SK-N-SH (cell line): ENCODE measurements around the gene MYO10. TPM values are rescaled to one million over a fixed set of nuclear protein-coding genes. Genes with fewer than 3 reads are reported as not detected.

Source experiments
- CTCF ChIA-PET: fragments of 300-600, 350-600 bp; formaldehyde crosslinking; extraction: SDS; loops from one replicate; lab custom pipeline; 2021; lab: Yijun Ruan, JAX
- POLR2A ChIA-PET: fragments of 350-600 bp; sonication (Branson Sonifier 250); formaldehyde crosslinking; extraction: SDS; loops from one replicate; lab custom pipeline; 2020; ENCODE audit warnings: antibody characterized with exemption, inconsistent platforms; lab: Yijun Ruan, JAX
- DNase-seq: peaks from one replicate; pipeline ENCODE4 v3.0.0; 2012
- H2AFZ ChIP-seq: fragments of 200-600 bp; sonication (generic); 2 replicates; pipeline ENCODE4 v1.8.1; 2016; ENCODE audit warnings: antibody characterized with exemption, mild to moderate bottlenecking, low read depth
- H3F3A ChIP-seq: fragments of 200-600 bp; sonication (generic); replicated peaks from 2 replicates; pipeline ENCODE3; 2016; ENCODE audit warnings: antibody characterized with exemption, mild to moderate bottlenecking; ENCODE audit not compliant: insufficient read depth
- H3K27ac ChIP-seq, 2 experiments: fragments of 200-500 bp in 1 of 2; fragments of 200-600 bp in 1 of 2; sonication (Bioruptor generic) in 1 of 2; sonication (generic), shearing (Covaris generic) in 1 of 2; 2 replicates each; pipeline versions ENCODE4 v1.5.1 to v1.6.1; 2014 to 2016; ENCODE audit warnings: low read depth in 2 of 2, inconsistent platforms in 1 of 2, low read length in 1 of 2, mild to moderate bottlenecking in 1 of 2, mixed read lengths in 1 of 2
- H3K27me3 ChIP-seq: fragments of 200-600 bp; sonication (generic), shearing (Covaris generic); 2 replicates; pipeline ENCODE4 v1.6.1; 2016; ENCODE audit warnings: mixed run types; ENCODE audit not compliant: insufficient read depth
- H3K36me3 ChIP-seq, 2 experiments: fragments of 200-500 bp in 1 of 2; fragments of 200-600 bp in 1 of 2; sonication (Bioruptor generic) in 1 of 2; sonication (generic) in 1 of 2; replicated peaks in 1 of 2; 2 replicates each; pipeline versions ENCODE3 to v1.5.1; 2014 to 2016; ENCODE audit warnings: low read length in 1 of 2, mild to moderate bottlenecking in 1 of 2; ENCODE audit not compliant: insufficient read depth in 2 of 2, control insufficient read depth in 1 of 2
- H3K4me1 ChIP-seq, 2 experiments: fragments of 200-500 bp in 1 of 2; fragments of 200-600 bp in 1 of 2; sonication (Bioruptor generic) in 1 of 2; sonication (generic), shearing (Covaris generic) in 1 of 2; 2 replicates each; pipeline versions ENCODE4 v1.5.1 to v1.6.1; 2014 to 2016; ENCODE audit warnings: low read depth in 1 of 2, low read length in 1 of 2, mixed run types in 1 of 2; ENCODE audit not compliant: insufficient read depth in 2 of 2, control insufficient read depth in 1 of 2
- H3K4me2 ChIP-seq: fragments of 200-600 bp; sonication (generic), shearing (Covaris generic); 2 replicates; pipeline ENCODE4 v1.6.1; 2017; ENCODE audit warnings: mixed run types
- H3K4me3 ChIP-seq, 2 experiments: fragments of 200-500 bp in 1 of 2; fragments of 200-600 bp in 1 of 2; sonication (Bioruptor generic) in 1 of 2; sonication (generic), shearing (Covaris generic) in 1 of 2; 2 replicates each; pipeline versions ENCODE4 v1.5.1 to v1.8.1; 2014 to 2016; ENCODE audit warnings: low read depth in 2 of 2, inconsistent platforms in 1 of 2, low read length in 1 of 2, mild to moderate bottlenecking in 1 of 2, mixed read lengths in 1 of 2, moderate library complexity in 1 of 2
- H3K79me2 ChIP-seq: fragments of 200-600 bp; sonication (generic); 2 replicates; pipeline ENCODE4 v1.8.1; 2017; ENCODE audit warnings: mild to moderate bottlenecking; ENCODE audit not compliant: insufficient read depth
- H3K9ac ChIP-seq: fragments of 200-600 bp; sonication (generic); 2 replicates; pipeline ENCODE4 v1.6.1; 2017; ENCODE audit warnings: mixed run types
- H3K9me2 ChIP-seq: fragments of 200-600 bp; sonication (generic); 2 replicates; pipeline ENCODE4 v1.6.1; 2017; ENCODE audit warnings: mixed run types
- H3K9me3 ChIP-seq: fragments of 200-600 bp; sonication (generic); 2 replicates; pipeline ENCODE4 v1.6.1; 2017; ENCODE audit warnings: mixed run types, mild to moderate bottlenecking, moderate library complexity
- H4K20me1 ChIP-seq: fragments of 200-600 bp; sonication (generic); 2 replicates; pipeline ENCODE4 v1.6.1; 2017; ENCODE audit warnings: mild to moderate bottlenecking, mixed run types; ENCODE audit not compliant: insufficient read depth
- CHD2 ChIP-seq: fragments of 150-350 bp; IDR thresholded peaks from 2 replicates; pipeline ENCODE4 v1.6.1; 2018; ENCODE audit warnings: low read length; ENCODE audit not compliant: partially characterized antibody
- CTCF ChIP-seq: fragments of 200-600 bp; sonication (generic); IDR thresholded peaks from 2 replicates; pipeline ENCODE4 v1.6.1; 2017; ENCODE audit warnings: antibody characterized with exemption, mild to moderate bottlenecking, moderate library complexity
- ELF1 ChIP-seq: IDR thresholded peaks from 2 replicates; pipeline ENCODE4 v1.4.0; 2012
- FOSL2 ChIP-seq: IDR thresholded peaks from 2 replicates; pipeline ENCODE4 v1.4.0; 2012; ENCODE audit warnings: low read depth, mild to moderate bottlenecking, moderate library complexity, borderline replicate concordance
- FOXJ3 ChIP-seq: sonication (generic); formaldehyde crosslinking; IDR thresholded peaks from 2 replicates; pipeline ENCODE4 v1.5.1; 2020; ENCODE audit warnings: mild to moderate bottlenecking, missing genetic modification reagents
- GATA2 ChIP-seq: sonication (generic); formaldehyde crosslinking; IDR thresholded peaks from 2 replicates; pipeline ENCODE4 v1.5.0; 2020; ENCODE audit warnings: mild to moderate bottlenecking, missing genetic modification reagents
- JUND ChIP-seq: IDR thresholded peaks from 2 replicates; pipeline ENCODE4 v1.4.0; 2012
- NFIC ChIP-seq: IDR thresholded peaks from 2 replicates; pipeline ENCODE4 v1.4.0; 2012; ENCODE audit warnings: borderline replicate concordance
- NRF1 ChIP-seq: IDR thresholded peaks from 2 replicates; pipeline ENCODE4 v1.6.1; 2012; ENCODE audit warnings: low read depth, mild to moderate bottlenecking, low read length
- PBX3 ChIP-seq: IDR thresholded peaks from 2 replicates; pipeline ENCODE4; 2012
- POLR2AphosphoS5 ChIP-seq: IDR thresholded peaks from 2 replicates; pipeline ENCODE4 v1.6.1; 2012; ENCODE audit warnings: low read depth, low read length
- RAD21 ChIP-seq: IDR thresholded peaks from 2 replicates; pipeline ENCODE4 v1.6.1; 2012; ENCODE audit warnings: mild to moderate bottlenecking, low read length
- REST ChIP-seq: IDR thresholded peaks from 2 replicates; pipeline ENCODE4 v1.6.1; 2012; ENCODE audit warnings: mild to moderate bottlenecking, low read depth, low read length, moderate library complexity
- SMC3 ChIP-seq: IDR thresholded peaks from 2 replicates; pipeline ENCODE4 v1.6.1; 2012; ENCODE audit warnings: low read depth, low read length, improper control_type of control experiment
- TAF1 ChIP-seq: IDR thresholded peaks from 2 replicates; pipeline ENCODE4 v1.6.1; 2012; ENCODE audit warnings: low read depth, mild to moderate bottlenecking, low read length, moderate library complexity, borderline replicate concordance
- TEAD4 ChIP-seq: IDR thresholded peaks from 2 replicates; pipeline ENCODE4 v1.4.0; 2012; ENCODE audit warnings: mild to moderate bottlenecking, borderline replicate concordance; ENCODE audit not compliant: insufficient read depth
- USF1 ChIP-seq: IDR thresholded peaks from 2 replicates; pipeline ENCODE4 v1.4.0; 2012; ENCODE audit warnings: low read depth, borderline replicate concordance
- YY1 ChIP-seq: IDR thresholded peaks from 2 replicates; pipeline ENCODE4 v1.4.0; 2012; ENCODE audit warnings: low read depth, mild to moderate bottlenecking
- WGBS: methylation state at CpG from one replicate; pipeline ENCODE4 v1.1.6; 2017; ENCODE audit warnings: low lambda C conversion rate; 5-methylcytosine and 5-hydroxymethylcytosine counted together
- polyA plus RNA-seq, 3 experiments: library from polyadenylated mRNA; depleted of rRNA; stranded (reverse); fragments of >200 nt; gene quantifications; 2 replicates each; pipeline ENCODE4 v1.2.3, GENCODE V29; 2012

Gene MYO10
- polyA plus RNA-seq, 1 of the 3 experiments (the other 2 are of a cell fraction), result 8.1 TPM

GRCh38 chr5:16858151-16858550 lies 77.9 kb downstream of the MYO10 start:
- peaks cover 10% of the 10 kb centered on the region for H3F3A ChIP-seq
- peaks cover 0 to 18% of the 10 kb centered on the region in 2 experiments for H3K36me3 ChIP-seq
- H3K27ac ChIP-seq, result no peak overlapping the region
- no peaks in the 10 kb centered on the region for H3K9me2 ChIP-seq
- H2AFZ ChIP-seq, result no peak overlapping the region
- no peak for TF ChIP-seq NFIC
- TF ChIP-seq GATA2 (CRISPR knock-in tag), result no peak
- no peak for TF ChIP-seq RAD21
- no peak for TF ChIP-seq PBX3
- TF ChIP-seq SMC3, result no peak
- no peak for TF ChIP-seq USF1
- TF ChIP-seq FOXJ3, result no peak
- TF ChIP-seq FOSL2, result no peak
- TF ChIP-seq TAF1, result no peak
- TF ChIP-seq JUND, result no peak
- no peak for TF ChIP-seq POLR2AphosphoS5
- TF ChIP-seq CHD2, result no peak
- no peak for TF ChIP-seq TEAD4
- TF ChIP-seq ELF1, result no peak
- TF ChIP-seq REST, result no peak
- no peak for TF ChIP-seq CTCF
- TF ChIP-seq NRF1, result no peak
- TF ChIP-seq YY1, result no peak
- no peak overlapping the region for H3K9ac ChIP-seq
- ChIA-PET CTCF (interaction anchor here (0.7 to 4.3 kb wide), 5 partner anchors 9 to 331 kb away, joined by 3 to 18 read pairs (median 3); no protein-coding TSS in a partner anchor), POLR2A (no interaction called here)
- H3K79me2 ChIP-seq, result peaks cover 100% of the 10 kb centered on the region
- no peak overlapping the region for H3K4me3 ChIP-seq
- H3K27me3 ChIP-seq, result no peaks in the 10 kb centered on the region
- peaks cover 96% of the 10 kb centered on the region for H4K20me1 ChIP-seq
- no peak overlapping the region for H3K4me2 ChIP-seq
- peaks cover 23 to 35% of the 10 kb centered on the region in 2 experiments; a peak in 3 of 4 replicates for H3K4me1 ChIP-seq
- 80% methylated on average over 6 of the region's 6 CpGs for WGBS
- H3K9me3 ChIP-seq, result no peaks in the 10 kb centered on the region
- no peak for DNase-seq
